ENCODE data around the gene SLC12A3.

SLC12A3 gene

DNA sequence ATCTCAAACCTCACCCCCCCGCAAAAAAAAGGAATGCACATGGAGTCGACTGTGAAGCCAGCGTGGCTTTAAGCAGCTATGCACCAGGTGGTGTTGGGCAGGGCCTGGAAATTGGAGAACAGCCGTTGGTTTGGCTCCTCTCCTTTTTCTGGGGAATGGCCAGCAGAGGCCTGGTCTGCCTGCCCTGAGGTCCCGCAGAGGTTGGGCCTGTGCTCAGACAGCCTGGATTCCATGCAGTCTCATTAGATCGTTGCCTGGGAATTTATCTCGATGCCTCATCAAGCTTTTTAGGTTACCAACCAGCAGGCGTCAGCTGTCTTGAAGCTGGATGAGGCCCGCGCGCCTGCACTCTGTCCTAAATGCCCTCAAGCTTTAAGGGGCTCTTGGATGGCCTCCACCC lies 9.8 kb downstream of the SLC12A3 start:
- H3K4me1 ChIP-seq (ENCODE audit: low read depth, poor library complexity, severe bottlenecking), result peaks cover 26% of the 10 kb centered on the region

DNA sequence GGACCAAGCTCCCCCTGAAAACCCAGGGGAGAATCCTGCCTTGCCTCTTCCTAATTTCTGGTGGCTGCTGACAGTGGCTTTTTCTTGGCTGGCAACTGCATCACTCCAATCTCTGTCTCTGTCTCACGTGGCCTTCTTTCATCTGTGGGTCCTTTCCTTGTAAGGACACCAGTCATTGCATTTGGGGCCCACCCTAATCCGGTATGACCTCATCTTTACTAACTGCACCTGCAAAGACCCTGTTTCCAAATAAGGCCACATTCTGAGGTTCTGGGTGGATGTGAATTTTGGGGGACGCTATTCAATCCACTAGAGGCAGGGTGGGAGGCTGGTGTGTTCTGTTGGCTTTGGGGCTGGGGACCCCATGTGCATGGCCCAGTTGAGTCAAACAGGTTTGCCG lies 11.0 kb downstream of the SLC12A3 start:
- no peak for TF ChIP-seq CTCF (conservative IDR thresholded peaks at IDR 0.05; ENCODE audit: low read depth, low read length)
- H4K20me1 ChIP-seq (ENCODE audit: insufficient read depth), result no peaks in the 10 kb centered on the region
- H3K27me3 ChIP-seq (ENCODE audit: insufficient read depth, low read depth), result no peaks in the 10 kb centered on the region
- no peak overlapping the region for H3K9ac ChIP-seq
- no peaks in the 10 kb centered on the region for H3K36me3 ChIP-seq (ENCODE audit: insufficient read depth)
- H3K27ac ChIP-seq, result no peak overlapping the region
- no peaks in the 10 kb centered on the region for H3K79me2 ChIP-seq (ENCODE audit: insufficient read depth, low read depth)
- H3K4me3 ChIP-seq (IDR thresholded peaks at IDR 0.05; ENCODE audit: insufficient read depth, low read depth, low read length), result no peak overlapping the region
- H2AFZ ChIP-seq (ENCODE audit: low read depth), result no peak overlapping the region
- H3K4me2 ChIP-seq, result no peak overlapping the region
- peaks cover 13% of the 10 kb centered on the region for H3K4me1 ChIP-seq (ENCODE audit: low read depth, poor library complexity, severe bottlenecking)

More for the DNA sequence above, 9.8 kb downstream of the SLC12A3 start:
- Histone ChIP-seq H3K4me3 (IDR thresholded peaks at IDR 0.05; ENCODE audit: insufficient read depth, low read depth, low read length) (no peak overlapping the region), H3K36me3 (ENCODE audit: insufficient read depth) (no peaks in the 10 kb centered on the region), H2AFZ (ENCODE audit: low read depth) (no peak overlapping the region), H3K27ac (no peak overlapping the region), H3K27me3 (ENCODE audit: insufficient read depth, low read depth) (no peaks in the 10 kb centered on the region), H4K20me1 (ENCODE audit: insufficient read depth) (no peaks in the 10 kb centered on the region), H3K4me2 (no peak overlapping the region), H3K9ac (no peak overlapping the region), H3K79me2 (ENCODE audit: insufficient read depth, low read depth) (no peaks in the 10 kb centered on the region)
- TF ChIP-seq CTCF (conservative IDR thresholded peaks at IDR 0.05; ENCODE audit: low read depth, low read length), result no peak

GRCh38 chr16:56877486-56878182 lies 12.6 kb downstream of the SLC12A3 start:
- no peaks in the 10 kb centered on the region for H3K36me3 ChIP-seq (ENCODE audit: insufficient read depth)
- no peak overlapping the region for H3K9ac ChIP-seq
- H3K4me2 ChIP-seq, result no peak overlapping the region
- no peak overlapping the region for H3K27ac ChIP-seq
- H3K27me3 ChIP-seq (ENCODE audit: insufficient read depth, low read depth), result no peaks in the 10 kb centered on the region
- no peak overlapping the region for H3K4me3 ChIP-seq (IDR thresholded peaks at IDR 0.05; ENCODE audit: insufficient read depth, low read depth, low read length)
- H3K79me2 ChIP-seq (ENCODE audit: insufficient read depth, low read depth), result no peaks in the 10 kb centered on the region
- no peak for TF ChIP-seq CTCF (conservative IDR thresholded peaks at IDR 0.05; ENCODE audit: low read depth, low read length)
- H3K4me1 ChIP-seq (ENCODE audit: low read depth, poor library complexity, severe bottlenecking), result peaks cover 2% of the 10 kb centered on the region
- H2AFZ ChIP-seq (ENCODE audit: low read depth), result no peak overlapping the region
- H4K20me1 ChIP-seq (ENCODE audit: insufficient read depth), result no peaks in the 10 kb centered on the region

- no peak overlapping the region for H3K4me3 ChIP-seq (IDR thresholded peaks at IDR 0.05; ENCODE audit: insufficient read depth, low read depth, low read length)
- H4K20me1 ChIP-seq (ENCODE audit: insufficient read depth), result no peaks in the 10 kb centered on the region
- H3K36me3 ChIP-seq (ENCODE audit: insufficient read depth), result no peaks in the 10 kb centered on the region
- no peak overlapping the region for H3K9ac ChIP-seq
- H3K4me2 ChIP-seq, result no peak overlapping the region
- no peak overlapping the region for H2AFZ ChIP-seq (ENCODE audit: low read depth)
- no peak for TF ChIP-seq CTCF (conservative IDR thresholded peaks at IDR 0.05; ENCODE audit: low read depth, low read length)
- H3K79me2 ChIP-seq (ENCODE audit: insufficient read depth, low read depth), result no peaks in the 10 kb centered on the region
- no peak overlapping the region for H3K27ac ChIP-seq
- no peaks in the 10 kb centered on the region for H3K27me3 ChIP-seq (ENCODE audit: insufficient read depth, low read depth)
- no peaks in the 10 kb centered on the region for H3K4me1 ChIP-seq (ENCODE audit: low read depth, poor library complexity, severe bottlenecking)
Observed at GRCh38 chr16:56878282-56878854, 13.4 kb downstream of the SLC12A3 start.
